ENCODE measurements around the gene DGKG.

GRCh38 chr3:186121278-186121677 is 240.8 kb downstream of the DGKG start:
- TF ChIP-seq, protein P1, sequence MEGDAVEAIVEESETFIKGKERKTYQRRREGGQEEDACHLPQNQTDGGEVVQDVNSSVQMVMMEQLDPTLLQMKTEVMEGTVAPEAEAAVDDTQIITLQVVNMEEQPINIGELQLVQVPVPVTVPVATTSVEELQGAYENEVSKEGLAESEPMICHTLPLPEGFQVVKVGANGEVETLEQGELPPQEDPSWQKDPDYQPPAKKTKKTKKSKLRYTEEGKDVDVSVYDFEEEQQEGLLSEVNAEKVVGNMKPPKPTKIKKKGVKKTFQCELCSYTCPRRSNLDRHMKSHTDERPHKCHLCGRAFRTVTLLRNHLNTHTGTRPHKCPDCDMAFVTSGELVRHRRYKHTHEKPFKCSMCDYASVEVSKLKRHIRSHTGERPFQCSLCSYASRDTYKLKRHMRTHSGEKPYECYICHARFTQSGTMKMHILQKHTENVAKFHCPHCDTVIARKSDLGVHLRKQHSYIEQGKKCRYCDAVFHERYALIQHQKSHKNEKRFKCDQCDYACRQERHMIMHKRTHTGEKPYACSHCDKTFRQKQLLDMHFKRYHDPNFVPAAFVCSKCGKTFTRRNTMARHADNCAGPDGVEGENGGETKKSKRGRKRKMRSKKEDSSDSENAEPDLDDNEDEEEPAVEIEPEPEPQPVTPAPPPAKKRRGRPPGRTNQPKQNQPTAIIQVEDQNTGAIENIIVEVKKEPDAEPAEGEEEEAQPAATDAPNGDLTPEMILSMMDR (conservative IDR thresholded peaks at IDR 0.05; ENCODE audit: low read depth, low read length), result no peak
- TF ChIP-seq EZH2 (IDR thresholded peaks at IDR 0.05; ENCODE audit: borderline replicate concordance, low read depth, low read length, poor library complexity, severe bottlenecking), result no peak

Measured in A673 (cell line).